GM12878 (cell line): ENCODE results near the gene ACAP2. TPM values are rescaled to one million over a fixed set of nuclear protein-coding genes. Genes with fewer than 3 reads are reported as not detected.

ENCODE experiments used
- ATAC-seq: fragments of 200-7000 bp; cut with Tn5 transposase; 3 replicates; pipeline ENCODE4 v1.9.1; 2020; ENCODE audit warnings: mild to moderate bottlenecking, moderate library complexity
- BruUV-seq: library from RNA; stranded (reverse); fragments of 400-500 nt; replicated peaks from 2 replicates; lab custom pipeline; 2021; lab: Mats Ljungman, UMichigan
- CTCF ChIA-PET: fragments of 300-600 bp; sonication (Branson Sonifier 250); formaldehyde crosslinking; extraction: SDS; loops from one replicate; lab custom pipeline; 2021; ENCODE audit warnings: inconsistent platforms; lab: Yijun Ruan, JAX
- POLR2A ChIA-PET: fragments of 350-600 bp; formaldehyde crosslinking; extraction: SDS; loops from one replicate; lab custom pipeline; 2021; ENCODE audit warnings: inconsistent platforms; lab: Charles Lee
- RAD21 ChIA-PET: fragments of 300-600 bp; sonication (Branson Sonifier 250); formaldehyde crosslinking; loops from one replicate; lab custom pipeline; 2023; ENCODE audit warnings: antibody characterized with exemption; ENCODE audit not compliant: unreplicated experiment; lab: Charles Lee
- SMC1A ChIA-PET: fragments of 300-600 bp; sonication (Branson Sonifier 250); formaldehyde crosslinking; loops from one replicate; lab custom pipeline; 2023; ENCODE audit not compliant: unreplicated experiment, uncharacterized antibody; lab: Charles Lee
- DNase-seq: peaks from one replicate; pipeline ENCODE4 v3.0.0-alpha.2; 2011; ENCODE audit warnings: low read depth, low spot score
- FAIRE-seq: peaks from 3 replicates; lab custom pipeline; 2011; peaks lifted over from hg19 to GRCh38; lab: Jason Lieb, UNC
- H2AFZ ChIP-seq: 2 replicates; pipeline ENCODE4 v1.6.0; 2011; ENCODE audit warnings: low read depth, low read length, control low read depth; ENCODE audit not compliant: control insufficient read depth
- H3K27ac ChIP-seq: 2 replicates; pipeline ENCODE4 v1.5.1; 2011; ENCODE audit warnings: control low read depth; ENCODE audit not compliant: control insufficient read depth, insufficient read depth
- H3K27me3 ChIP-seq, 2 experiments: replicated peaks in 1 of 2; 2 replicates each; pipeline versions ENCODE4 v1.6.0 to v1.6.1; 2011; ENCODE audit warnings: low read length in 1 of 2; ENCODE audit not compliant: control insufficient read depth in 2 of 2, insufficient read depth in 2 of 2
- H3K36me3 ChIP-seq, 2 experiments: 2 replicates each; pipeline ENCODE4 v1.5.1; 2011; ENCODE audit warnings: low read length in 1 of 2; ENCODE audit not compliant: control insufficient read depth in 2 of 2, insufficient read depth in 2 of 2
- H3K4me1 ChIP-seq: 2 replicates; pipeline ENCODE4 v1.6.1; 2011; ENCODE audit warnings: mild to moderate bottlenecking, low read length, moderate library complexity, mixed read lengths; ENCODE audit not compliant: control insufficient read depth, insufficient read depth
- H3K4me2 ChIP-seq: 2 replicates; pipeline ENCODE4 v1.6.0; 2011; ENCODE audit warnings: control low read depth; ENCODE audit not compliant: control insufficient read depth, insufficient read depth
- H3K4me3 ChIP-seq: fragments of 200-600 bp; sonication (generic); 2 replicates; pipeline ENCODE4 v1.5.1; 2016
- H3K79me2 ChIP-seq: 2 replicates; pipeline ENCODE4 v1.6.0; 2011; ENCODE audit warnings: low read length; ENCODE audit not compliant: control insufficient read depth, insufficient read depth
- H3K9ac ChIP-seq: 2 replicates; pipeline ENCODE4 v1.8.0; 2011; ENCODE audit warnings: low read length, control low read depth, mixed read lengths; ENCODE audit not compliant: control insufficient read depth, insufficient read depth
- H3K9me3 ChIP-seq: replicated peaks from 3 replicates; pipeline ENCODE4 v1.5.1; 2011; ENCODE audit warnings: mild to moderate bottlenecking, low read length; ENCODE audit not compliant: control insufficient read depth, insufficient read depth
- H4K20me1 ChIP-seq: 2 replicates; pipeline ENCODE4 v1.6.0; 2011; ENCODE audit not compliant: control insufficient read depth, insufficient read depth
- BCL11A ChIP-seq: IDR thresholded peaks from 2 replicates; pipeline ENCODE4 v1.6.1; 2011; ENCODE audit warnings: low read depth, low read length
- BMI1 ChIP-seq: fragments of 450-650 bp; IDR thresholded peaks from 2 replicates; pipeline ENCODE4 v1.6.1; 2016; ENCODE audit warnings: mild to moderate bottlenecking, moderate library complexity, borderline replicate concordance
- CREB1 ChIP-seq: IDR thresholded peaks from 2 replicates; pipeline ENCODE4 v1.6.1; 2012; ENCODE audit warnings: low read depth, mild to moderate bottlenecking, inconsistent platforms
- HDAC6 ChIP-seq: fragments of 200-600 bp; sonication (generic); IDR thresholded peaks from one replicate; pipeline ENCODE4 v1.8.0; 2017; ENCODE audit warnings: antibody characterized with exemption; ENCODE audit not compliant: unreplicated experiment
- IRF3 ChIP-seq: fragments of 450-650 bp; IDR thresholded peaks from 2 replicates; pipeline ENCODE4 v1.6.1; 2014; ENCODE audit warnings: mild to moderate bottlenecking
- IRF4 ChIP-seq: IDR thresholded peaks from 2 replicates; pipeline ENCODE4 v1.6.1; 2011; ENCODE audit warnings: low read depth, low read length
- MYB ChIP-seq: fragments of 150-350 bp; IDR thresholded peaks from 2 replicates; pipeline ENCODE4 v1.6.1; 2014; ENCODE audit warnings: mild to moderate bottlenecking, low read depth, low read length, borderline replicate concordance
- NBN ChIP-seq: fragments of 450-650 bp; IDR thresholded peaks from 2 replicates; pipeline ENCODE4 v1.6.1; 2016
- POLR2AphosphoS5 ChIP-seq: IDR thresholded peaks from 2 replicates; pipeline ENCODE4 v1.6.1; 2011; ENCODE audit warnings: mild to moderate bottlenecking, low read length, inconsistent platforms
- SIN3A ChIP-seq: IDR thresholded peaks from 2 replicates; pipeline ENCODE4 v1.6.1; 2012; ENCODE audit warnings: low read depth, low read length, improper control_type of control experiment
- SKIL ChIP-seq: fragments of 450-650 bp; IDR thresholded peaks from 2 replicates; pipeline ENCODE4 v1.6.1; 2017; ENCODE audit warnings: mild to moderate bottlenecking, low read depth, inconsistent platforms; ENCODE audit not compliant: poor library complexity, severe bottlenecking
- SMARCA5 ChIP-seq: fragments of 450-650 bp; IDR thresholded peaks from 2 replicates; pipeline ENCODE4 v1.6.1; 2017; ENCODE audit warnings: mild to moderate bottlenecking
- SMC3 ChIP-seq: IDR thresholded peaks from 2 replicates; pipeline ENCODE4 v1.6.1; 2011; ENCODE audit warnings: low read length, improper control_type of control experiment, borderline replicate concordance
- SP1 ChIP-seq: IDR thresholded peaks from one replicate; pipeline ENCODE4 v1.6.1; 2011; ENCODE audit warnings: low read depth, low read length
- STAT3 ChIP-seq: IDR thresholded peaks from 2 replicates; pipeline ENCODE4 v1.6.1; 2011; ENCODE audit warnings: low read depth, low read length, improper control_type of control experiment
- WRNIP1 ChIP-seq: IDR thresholded peaks from 2 replicates; pipeline ENCODE4 v1.6.1; 2011; ENCODE audit warnings: low read depth, low read length, improper control_type of control experiment, borderline replicate concordance
- ZNF217 ChIP-seq: fragments of 450-650 bp; IDR thresholded peaks from 2 replicates; pipeline ENCODE4 v1.6.1; 2017; ENCODE audit warnings: antibody characterized with exemption, mild to moderate bottlenecking
- ZNF687 ChIP-seq: fragments of 450-650 bp; IDR thresholded peaks from 2 replicates; pipeline ENCODE4 v1.6.1; 2017; ENCODE audit warnings: mild to moderate bottlenecking, moderate library complexity
- WGBS: methylation state at CpG from one replicate; pipeline ENCODE4 v1.1.6; 2016; ENCODE audit warnings: low lambda C conversion rate; ENCODE audit not compliant: insufficient replicate concordance, insufficient coverage; ENCODE audit errors: missing lambda C conversion rate; 5-methylcytosine and 5-hydroxymethylcytosine counted together
- in situ Hi-C: fragments of 300-500 bp; cut with MboI; formaldehyde crosslinking; loops from 9 replicates; pipeline ENCODE4 v1.14.3; 2018; ENCODE audit warnings: mixed read lengths
- intact Hi-C: fragments of 100-400 bp; cut with micrococcal nuclease; formaldehyde crosslinking; loops from one replicate; pipeline ENCODE4 v1.14.2; 2022; ENCODE audit not compliant: unreplicated experiment
- polyA plus RNA-seq, 11 experiments: library from polyadenylated mRNA; depleted of rRNA in 4 of 11; unstranded in 6 of 11; stranded (reverse) in 5 of 11; fragments of >200 nt; fragmentation: Nextera tagmentation in 4 of 11; fragmentation: Illumina TruSeq in 1 of 11; extraction: Ambion mirVana in 4 of 11; extraction: Trizol in 1 of 11; gene quantifications; 1 replicate in 1 of 11; 2 replicates in 10 of 11; pipeline versions ENCODE4 v1.2.1 to v1.2.3, GENCODE V29; 2011 to 2016; ENCODE audit warnings: inconsistent platforms in 2 of 11, missing spikeins in 2 of 11, low read depth in 1 of 11
- total RNA-seq, 4 experiments: library from RNA; depleted of rRNA in 3 of 4; stranded (reverse); fragments of >200 nt in 3 of 4; fragmentation: Illumina TruSeq in 1 of 4; extraction: Trizol in 1 of 4; gene quantifications; 2 replicates each; pipeline versions ENCODE4 v1.2.1 to v1.2.3, GENCODE V29; 2013 to 2021

ACAP2 gene
- total and polyA plus RNA-seq, 10 of the 15 experiments (the other 5 are each of a cell fraction or from before 2014, with no cell fraction given) = 7.1 to 53.8 (median 35.7) TPM

- Histone ChIP-seq H4K20me1 (no peaks in the 10 kb centered on the region), H3K27me3 (no peaks in the 10 kb centered on the region), H3K79me2 (no peaks in the 10 kb centered on the region), H3K36me3 (peaks cover 0 to 25% of the 10 kb centered on the region in 2 experiments; a peak in 2 of 4 replicates), H3K9me3 (no peaks in the 10 kb centered on the region), H3K27ac (no peak overlapping the region), H3K9ac (no peak overlapping the region), H3K4me2 (no peak overlapping the region), H3K4me1 (no peaks in the 10 kb centered on the region), H2AFZ (no peak overlapping the region), H3K4me3 (no peak overlapping the region)
- BruUV-seq = no TSS peak
- SMC1A ChIA-PET = interaction anchor here (0.7 to 1.0 kb wide), 4 partner anchors 18 to 1808 kb away, joined by 3 read pairs; no protein-coding TSS in a partner anchor
- POLR2A ChIA-PET = no interaction called here
- intact Hi-C loops = loop anchor here (5.0 kb wide), 1 partner anchor 146 kb away; the partner anchor contains the start of gene ACAP2
- no peak for FAIRE-seq
- no peak for ATAC-seq
- DNase-seq = no peak
- CTCF ChIA-PET = interaction anchor here (1.0 to 1.6 kb wide), 2 partner anchors 21 to 26 kb away, joined by 7 to 10 read pairs; partner anchors contain the start of gene XXYLT1
- RAD21 ChIA-PET = interaction anchor here (1.7 kb wide), 1 partner anchor 144 kb away, joined by 4 read pairs; no protein-coding TSS in a partner anchor
- WGBS = 90% methylated on average over 1 of the region's 1 CpG
- no peak for TF ChIP-seq ZNF217
- no peak for TF ChIP-seq NBN
- TF ChIP-seq SIN3A = no peak
- no peak for TF ChIP-seq HDAC6
- no peak for TF ChIP-seq STAT3
- TF ChIP-seq WRNIP1 = no peak
- TF ChIP-seq ZNF687 = no peak
- no peak for TF ChIP-seq SP1
- TF ChIP-seq IRF3 = no peak
- no peak for TF ChIP-seq CREB1
- TF ChIP-seq IRF4 = no peak
- no peak for TF ChIP-seq BMI1
- TF ChIP-seq MYB = no peak
- TF ChIP-seq SKIL = no peak
- TF ChIP-seq SMC3 = no peak
- no peak for TF ChIP-seq POLR2AphosphoS5
- TF ChIP-seq BCL11A = no peak
- no peak for TF ChIP-seq SMARCA5
- TF ChIP-seq, all 136 proteins: peak for 0
- in situ Hi-C loops = no loop called here
These were observed 146.2 kb downstream of the ACAP2 start for GRCh38 chr3:195296662-195297061.
